Myocyte (in vitro differentiated cells): ENCODE results near the gene DLGAP1. TPM values are rescaled to one million over a fixed set of nuclear protein-coding genes. Genes with fewer than 3 reads are reported as not detected.

Experiments
- DNase-seq: peaks from one replicate; pipeline ENCODE4 v3.0.0-alpha.2; 2012; ENCODE audit warnings: low read depth
- total RNA-seq: library from RNA; depleted of rRNA; stranded (reverse); fragments of >200 nt; gene quantifications from 2 replicates; pipeline ENCODE4 v1.2.3, GENCODE V29; 2014

Gene DLGAP1
- total RNA-seq, 1 donor from 2014 or later, result 0.75 TPM

DNA sequence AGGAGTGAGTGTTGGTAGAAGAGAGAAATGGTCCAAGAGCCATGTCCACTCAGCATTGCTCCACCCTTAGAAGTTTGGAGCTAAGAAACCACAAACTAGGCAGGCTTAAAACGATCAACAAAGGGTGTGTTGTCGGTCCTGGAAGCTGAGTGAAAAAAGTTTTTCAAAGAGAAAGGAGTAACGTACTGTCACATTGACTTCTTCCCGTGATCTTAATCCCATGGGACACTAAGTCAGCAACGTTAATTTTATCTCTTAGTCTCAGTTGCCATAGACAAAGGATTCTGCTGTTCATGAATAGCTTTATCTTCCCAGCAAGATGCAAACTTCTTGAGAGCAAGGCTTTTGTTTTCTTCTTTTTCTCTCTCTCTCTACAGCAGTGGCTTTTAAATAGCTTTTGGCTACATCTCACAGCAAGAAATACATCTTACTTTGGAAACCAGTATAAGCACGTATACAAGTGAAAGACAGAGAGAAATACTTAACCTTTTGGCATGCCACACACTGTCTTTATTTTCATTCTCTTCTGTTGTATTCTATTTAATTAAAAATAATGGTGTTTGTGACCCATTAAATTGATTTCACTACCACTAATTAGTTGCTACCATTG lies 627.8 kb downstream of the DLGAP1 start:
- DNase-seq, result peak; percentile 1

- DNase-seq, result no peak
Observed at GRCh38 chr18:3826021-3826420, 629.1 kb downstream of the DLGAP1 start.

- DNase-seq, result no peak
Observed at GRCh38 chr18:3824101-3824500, 631.0 kb downstream of the DLGAP1 start.

DNA sequence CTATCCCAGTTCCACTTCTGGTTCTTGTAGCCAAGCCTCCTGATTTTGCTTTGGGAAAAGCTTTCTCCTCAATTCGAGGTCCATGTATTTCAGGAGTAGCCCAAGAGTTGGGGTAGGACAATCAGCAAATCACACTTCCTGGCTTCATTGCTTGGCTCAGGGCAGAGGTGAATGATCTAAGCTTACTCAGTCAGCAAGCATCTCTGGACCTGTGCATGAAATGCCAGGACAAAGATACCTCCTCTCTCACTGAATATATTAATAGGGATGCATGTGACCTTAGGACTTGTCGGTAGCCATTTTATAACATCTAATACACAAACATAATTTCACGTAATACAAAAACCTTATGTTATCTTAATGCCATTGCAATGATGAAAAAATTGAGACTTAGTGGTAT lies 632.0 kb downstream of the DLGAP1 start:
- no peak for DNase-seq

DNA sequence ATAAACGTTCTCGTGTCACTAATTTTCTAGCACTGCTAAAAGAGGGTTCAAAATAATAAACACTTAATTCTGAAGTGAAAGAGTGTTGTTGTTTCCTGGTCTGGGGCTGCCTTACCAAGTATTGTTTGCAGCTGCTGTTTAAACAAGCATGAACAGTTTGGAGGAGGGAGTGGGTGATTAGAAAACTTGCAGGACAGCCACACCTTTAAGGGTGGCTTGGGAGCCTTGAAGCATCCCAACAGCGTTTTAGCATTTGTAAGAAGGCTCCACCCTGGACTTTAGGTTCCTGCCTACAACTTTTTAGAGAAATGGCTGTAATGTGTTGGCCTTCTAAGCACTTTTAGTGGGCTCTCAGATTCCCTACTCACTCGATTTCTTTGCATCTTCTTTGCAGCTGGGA lies 633.6 kb downstream of the DLGAP1 start:
- no peak for DNase-seq

DNA sequence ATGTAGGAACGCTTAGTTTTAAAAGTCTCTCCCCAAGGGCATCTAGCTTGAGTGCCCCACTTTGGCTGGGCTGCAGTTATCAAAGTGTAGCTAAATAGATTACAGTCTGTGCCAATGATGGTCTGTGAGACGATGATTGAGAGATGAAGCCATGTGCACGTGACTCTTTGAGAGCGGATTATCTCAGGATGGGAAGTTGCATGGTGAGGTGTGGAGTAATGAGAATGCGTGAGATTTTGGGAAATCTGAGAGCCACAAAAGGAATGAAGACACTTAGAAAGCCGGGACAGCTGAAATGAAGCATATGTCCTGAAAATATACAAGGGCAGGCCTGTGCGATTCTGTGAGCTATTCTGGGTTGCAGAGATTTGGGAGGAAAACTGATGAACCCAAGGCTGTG lies 635.1 kb downstream of the DLGAP1 start:
- DNase-seq, result no peak

DNA sequence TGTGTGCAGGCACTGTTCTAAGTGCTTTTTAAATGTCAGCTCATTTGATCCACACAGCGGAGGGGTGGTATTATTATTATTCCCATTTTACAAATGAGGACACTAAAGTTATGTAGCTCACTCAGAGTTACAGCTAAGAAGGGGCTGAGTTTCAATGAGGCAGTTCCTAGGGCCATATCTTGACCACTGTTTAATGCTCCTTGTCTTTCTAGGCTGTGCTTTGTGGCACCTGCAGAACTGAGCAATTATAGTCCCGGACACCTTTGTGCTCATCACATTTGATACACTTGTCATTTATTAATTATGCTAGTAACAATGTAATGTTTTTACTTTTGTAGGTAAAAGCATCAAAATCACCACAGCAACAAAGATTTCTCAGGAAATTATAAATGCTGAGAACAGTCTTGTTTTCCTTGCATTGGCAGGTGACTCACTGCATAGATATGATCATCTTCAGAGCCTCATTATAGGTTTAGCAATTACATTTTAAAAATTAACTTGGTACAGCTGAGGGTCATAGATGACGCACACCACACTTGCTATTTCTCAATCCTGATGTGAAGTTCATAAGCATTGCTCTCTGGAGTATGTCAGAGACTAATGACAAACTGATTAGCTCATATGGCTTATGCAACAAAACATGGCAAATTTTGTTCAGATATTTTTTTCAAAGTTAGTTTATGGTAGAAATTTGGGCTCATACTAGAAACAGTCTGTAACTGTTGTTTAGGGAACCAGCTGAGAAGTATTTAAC lies 638.3 kb downstream of the DLGAP1 start:
- no peak for DNase-seq

- DNase-seq, result no peak
Observed at GRCh38 chr18:3815991-3816390, 639.1 kb downstream of the DLGAP1 start.

- no peak for DNase-seq
Observed at GRCh38 chr18:3814816-3815215, 640.3 kb downstream of the DLGAP1 start.

DNA sequence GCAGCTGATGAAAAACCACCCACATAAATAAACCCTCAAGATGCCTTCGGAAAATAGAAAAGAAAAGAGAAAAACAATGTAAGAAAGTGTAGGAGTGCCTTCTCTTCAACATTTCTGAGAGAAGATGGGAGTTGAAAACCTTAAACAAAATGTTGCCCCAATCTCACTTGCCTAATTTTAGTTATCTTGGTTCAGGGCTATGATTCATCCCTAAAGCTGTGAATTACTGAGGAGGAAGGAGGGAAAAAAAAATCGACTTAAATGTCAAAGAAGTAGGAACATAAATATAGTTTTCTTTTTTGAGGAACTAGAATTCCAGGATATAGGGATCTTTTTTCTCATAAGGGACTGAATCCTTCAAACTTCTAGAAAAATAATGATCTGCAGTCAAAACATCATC lies 644.8 kb downstream of the DLGAP1 start:
- DNase-seq, result no peak

GRCh38 chr18:3808985-3809780 lies 645.9 kb downstream of the DLGAP1 start:
- no peak for DNase-seq

- DNase-seq, result peak; percentile 15
Observed at GRCh38 chr18:3806656-3807055, 648.5 kb downstream of the DLGAP1 start.

- DNase-seq, result no peak
Observed at GRCh38 chr18:3804336-3804735, 650.8 kb downstream of the DLGAP1 start.

DNA sequence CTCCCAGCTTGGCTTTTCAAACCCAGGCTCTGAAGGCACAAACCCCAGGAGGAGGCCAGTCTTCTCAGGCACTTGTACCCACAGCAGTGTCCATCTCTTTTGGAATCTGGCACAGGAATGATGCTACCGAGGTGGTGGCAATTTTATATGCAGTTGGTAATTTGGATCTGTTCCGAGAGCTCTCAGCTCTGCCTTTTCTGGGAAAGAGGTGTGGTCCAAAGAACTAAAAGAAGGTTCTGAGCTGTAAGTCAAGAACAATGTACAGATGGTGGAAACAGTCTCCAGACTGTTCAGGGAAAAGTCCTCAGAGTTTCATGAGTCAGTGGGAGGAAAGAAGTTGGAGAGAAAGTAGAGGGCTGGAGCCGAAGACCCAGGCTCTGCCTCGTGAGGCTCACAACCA lies 651.8 kb downstream of the DLGAP1 start:
- DNase-seq, result no peak

- DNase-seq, result no peak
Observed at GRCh38 chr18:3799515-3799914, 655.6 kb downstream of the DLGAP1 start.

DNA sequence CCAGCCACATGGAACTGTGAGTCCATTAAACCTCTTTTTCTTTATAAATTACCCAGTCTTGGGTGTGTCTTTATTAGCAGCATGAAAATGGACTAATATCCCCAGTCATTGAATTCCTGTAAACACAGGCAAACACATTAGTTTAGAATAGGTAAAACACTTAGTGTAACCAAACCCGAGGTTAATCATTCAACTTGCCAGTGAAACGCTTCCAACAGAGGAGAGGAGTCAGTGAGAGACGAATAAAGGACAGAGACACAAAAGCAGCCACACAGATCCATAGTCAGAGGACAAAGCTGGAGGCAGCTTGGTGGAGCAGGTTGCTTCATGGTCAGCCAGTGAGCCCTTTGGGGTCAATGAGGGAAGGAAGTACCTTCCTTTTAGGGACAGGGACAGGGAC lies 657.1 kb downstream of the DLGAP1 start:
- DNase-seq, result no peak

DNA sequence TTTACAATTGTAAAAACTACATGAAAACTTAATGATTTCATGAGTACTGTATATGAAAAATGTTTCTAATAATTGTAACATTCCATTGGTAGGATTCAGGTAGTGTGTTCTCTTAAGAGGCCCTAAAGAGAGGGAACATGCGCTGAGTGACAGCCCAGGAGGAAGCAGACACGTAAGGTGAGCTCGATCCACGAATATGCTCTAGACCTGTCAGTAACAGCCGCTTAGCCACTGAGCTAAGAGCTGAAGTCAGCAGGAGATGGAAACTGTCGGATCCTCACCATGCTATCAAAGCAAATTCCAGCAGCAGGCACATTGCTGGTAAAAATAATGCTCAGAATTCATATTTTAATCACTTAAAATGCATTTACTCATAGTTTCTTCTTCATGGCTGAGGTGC lies 658.7 kb downstream of the DLGAP1 start:
- DNase-seq, result no peak

DNA sequence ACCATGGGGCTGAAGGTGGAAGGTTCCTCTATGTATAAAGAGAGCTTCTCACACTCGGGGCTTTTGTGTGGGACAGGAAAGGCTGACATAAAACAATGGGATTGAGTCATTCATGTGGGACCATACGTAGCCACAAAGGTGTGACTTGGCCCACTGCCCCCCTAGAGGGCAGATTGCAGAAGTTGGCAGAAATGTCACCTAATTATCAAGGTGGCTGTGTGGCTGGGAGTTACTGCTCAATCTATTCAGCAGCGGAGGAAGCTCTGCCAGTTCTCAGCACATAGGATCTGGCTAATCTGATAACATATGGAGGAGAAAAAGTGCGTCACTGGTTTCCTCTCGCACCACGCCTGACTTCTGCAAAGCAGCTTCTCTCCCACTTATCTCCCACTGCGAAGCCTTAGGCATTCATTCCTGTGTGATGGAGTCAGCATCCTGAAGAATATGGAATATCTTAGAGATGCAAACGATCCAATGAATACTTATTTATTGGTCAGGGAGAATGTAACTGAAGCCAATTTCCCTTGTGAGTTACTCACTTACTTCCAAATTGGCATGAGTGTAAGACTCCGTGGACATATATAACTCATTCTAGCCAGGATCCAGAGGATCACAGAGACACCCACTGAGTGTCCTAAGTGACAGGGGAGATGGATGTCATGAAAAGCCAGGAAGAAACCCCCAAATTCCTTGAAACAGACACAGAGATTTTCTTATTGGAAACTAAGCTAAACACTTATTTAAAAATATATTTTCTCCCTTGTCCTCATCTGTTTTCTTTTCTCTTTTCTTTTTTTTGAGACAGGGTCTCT lies 660.4 kb downstream of the DLGAP1 start:
- no peak for DNase-seq

GRCh38 chr18:3793545-3793944 lies 661.6 kb downstream of the DLGAP1 start:
- DNase-seq, result no peak

GRCh38 chr18:3793111-3793510 lies 662.0 kb downstream of the DLGAP1 start:
- no peak for DNase-seq

DNA sequence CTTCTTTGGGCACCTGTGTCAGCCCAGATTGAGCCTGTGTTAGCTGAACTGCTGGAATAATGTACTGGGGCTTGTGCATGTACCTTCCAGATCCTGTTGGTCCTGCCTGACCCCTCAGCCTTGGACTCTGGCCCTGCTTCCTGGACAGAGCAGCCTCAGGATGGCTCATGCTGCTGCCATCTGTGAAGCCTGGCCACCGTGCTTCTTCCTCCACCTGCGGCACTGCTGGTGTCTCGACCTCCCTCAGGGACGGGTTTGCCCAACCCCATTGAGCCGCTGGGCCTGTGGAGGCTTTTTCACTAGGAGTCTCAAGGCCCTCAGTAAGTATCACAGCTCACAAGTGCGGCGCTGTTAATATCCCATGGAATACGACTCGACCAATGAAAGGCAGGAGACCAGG lies 662.4 kb downstream of the DLGAP1 start:
- DNase-seq, result no peak

- DNase-seq, result no peak
Observed at GRCh38 chr18:3791238-3791637, 663.9 kb downstream of the DLGAP1 start.
